ENCODE results near the gene SORCS2.

Gene SORCS2

GRCh38 chr4:7420661-7421040 lies 228.3 kb downstream of the SORCS2 start:
- Histone ChIP-seq H3K27ac (no peak overlapping the region), H3K4me3 (no peak overlapping the region)
- peak; percentile 28 for DNase-seq (ENCODE audit: low spot score)
- no peak for TF ChIP-seq CTCF (IDR thresholded peaks at IDR 0.05)

GRCh38 chr4:7421356-7422150 lies 229.2 kb downstream of the SORCS2 start:
- TF ChIP-seq CTCF (IDR thresholded peaks at IDR 0.05): no peak
- H3K27ac ChIP-seq: no peak overlapping the region
- peak; percentile 61 for DNase-seq (ENCODE audit: low spot score)
- H3K4me3 ChIP-seq: no peak overlapping the region

GRCh38 chr4:7422151-7422897 lies 230.0 kb downstream of the SORCS2 start:
- peak; percentile 55 for DNase-seq (ENCODE audit: low spot score)
- H3K27ac ChIP-seq: no peak overlapping the region
- no peak overlapping the region for H3K4me3 ChIP-seq
- no peak for TF ChIP-seq CTCF (IDR thresholded peaks at IDR 0.05)

GRCh38 chr4:7422898-7423180 lies 230.5 kb downstream of the SORCS2 start:
- TF ChIP-seq CTCF (IDR thresholded peaks at IDR 0.05): no peak
- H3K4me3 ChIP-seq: no peak overlapping the region
- no peak overlapping the region for H3K27ac ChIP-seq
- no peak for DNase-seq (ENCODE audit: low spot score)

GRCh38 chr4:7423391-7423790 lies 231.1 kb downstream of the SORCS2 start:
- DNase-seq (ENCODE audit: low spot score): peak; percentile 63
- TF ChIP-seq CTCF (IDR thresholded peaks at IDR 0.05): no peak
- Histone ChIP-seq H3K27ac (no peak overlapping the region), H3K4me3 (no peak overlapping the region)

- no peak for TF ChIP-seq CTCF (IDR thresholded peaks at IDR 0.05)
- Histone ChIP-seq H3K27ac (no peak overlapping the region), H3K4me3 (no peak overlapping the region)
- DNase-seq (ENCODE audit: low spot score): peak; percentile 65
Measured at GRCh38 chr4:7423801-7424552, 231.6 kb downstream of the SORCS2 start.
